Effector memory CD4-positive, alpha-beta T cell (primary cell): ENCODE data around the gene PCDHA13.

ENCODE experiments used
- DNase-seq, 3 donors: peaks; one replicate each; pipeline ENCODE4 v3.0.0-alpha.2; 2020
- H3K27ac ChIP-seq: 2 replicates; pipeline ENCODE4 v1.7.0; 2013; ENCODE audit warnings: mild to moderate bottlenecking, low read length, moderate library complexity; ENCODE audit not compliant: insufficient read depth, poor library complexity, severe bottlenecking
- H3K27me3 ChIP-seq: replicated peaks from 2 replicates; pipeline ENCODE4 v1.7.0; 2013; ENCODE audit warnings: mild to moderate bottlenecking, low read length; ENCODE audit not compliant: insufficient read depth, control insufficient read depth, poor library complexity, severe bottlenecking
- H3K36me3 ChIP-seq: 2 replicates; pipeline ENCODE4 v1.7.0; 2013; ENCODE audit warnings: mild to moderate bottlenecking, low read length, moderate library complexity; ENCODE audit not compliant: control insufficient read depth, insufficient read depth
- H3K4me1 ChIP-seq: 2 replicates; pipeline ENCODE4 v1.7.0; 2013; ENCODE audit warnings: low read length, mild to moderate bottlenecking; ENCODE audit not compliant: control insufficient read depth, insufficient read depth, poor library complexity, severe bottlenecking
- H3K4me3 ChIP-seq: 2 replicates; pipeline ENCODE4 v1.7.0; 2013; ENCODE audit warnings: low read length, low read depth, mild to moderate bottlenecking; ENCODE audit not compliant: insufficient read depth, poor library complexity, severe bottlenecking
- H3K9me3 ChIP-seq: 2 replicates; pipeline ENCODE4 v1.7.0; 2013; ENCODE audit warnings: mild to moderate bottlenecking, low read length, moderate library complexity; ENCODE audit not compliant: control insufficient read depth

PCDHA13 gene

DNA sequence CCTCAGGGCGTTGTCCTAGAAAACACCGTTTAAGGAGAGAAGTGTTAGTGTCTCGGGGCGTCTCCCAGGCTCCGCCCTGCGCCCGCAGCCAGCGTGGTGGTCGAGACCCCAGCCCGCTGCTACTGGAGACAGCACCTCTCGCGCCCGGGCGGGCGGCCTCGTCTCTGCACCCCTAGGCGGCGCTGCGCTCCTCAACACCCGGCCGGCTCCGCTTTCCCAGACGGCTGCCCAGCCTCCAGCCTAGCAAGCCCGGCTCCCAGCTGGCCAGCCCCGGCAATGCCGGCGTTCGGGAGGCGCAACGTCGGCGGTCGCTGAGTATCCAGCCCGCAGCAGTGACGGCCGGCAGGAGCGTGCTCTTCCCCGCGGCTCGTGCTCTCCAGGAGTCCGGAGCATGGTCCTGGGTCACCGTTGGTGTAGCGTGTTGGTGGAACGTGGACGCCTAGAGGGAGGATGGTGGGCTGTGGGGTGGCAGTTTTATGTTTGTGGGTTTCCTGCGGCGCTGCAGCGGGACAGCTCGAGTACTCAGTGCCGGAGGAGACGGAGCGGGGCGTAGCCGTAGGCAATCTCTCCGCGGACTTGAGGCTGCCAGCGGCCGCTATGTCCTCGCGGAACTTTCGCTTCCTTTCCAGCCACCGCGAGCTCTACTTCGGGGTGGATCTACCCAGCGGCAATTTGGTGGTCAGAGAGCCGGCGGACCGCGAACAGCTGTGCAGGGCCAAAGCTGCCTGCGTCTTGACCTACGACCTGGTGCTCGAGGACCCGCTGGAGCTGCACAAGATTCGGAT lies 44.7 kb downstream of the PCDHA13 start:
- H3K27ac ChIP-seq, result no peak overlapping the region
- peaks cover 5% of the 10 kb centered on the region for H3K4me1 ChIP-seq
- no peaks in the 10 kb centered on the region for H3K36me3 ChIP-seq
- DNase-seq, result peak in 1 of 3 donors; percentile 5
- peak overlapping the region; percentile 39 for H3K4me3 ChIP-seq
- no peaks in the 10 kb centered on the region for H3K9me3 ChIP-seq
- H3K27me3 ChIP-seq, result peaks cover 13% of the 10 kb centered on the region

DNA sequence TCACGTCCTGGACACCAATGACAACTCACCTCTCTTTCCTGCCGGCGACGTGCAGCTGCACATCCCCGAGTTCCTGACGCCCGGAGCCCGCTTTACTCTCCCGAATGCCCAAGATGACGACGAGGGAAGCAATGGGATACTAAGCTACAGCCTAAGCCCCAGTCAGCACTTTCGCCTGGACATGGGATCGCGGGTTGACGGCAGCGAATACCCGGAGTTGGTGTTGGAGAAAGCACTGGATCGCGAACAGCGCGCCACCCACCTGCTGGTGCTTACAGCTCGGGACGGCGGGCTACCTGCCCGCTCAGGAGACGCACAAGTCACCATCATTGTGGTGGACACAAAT lies 45.3 kb downstream of the PCDHA13 start:
- Histone ChIP-seq H3K36me3 (no peaks in the 10 kb centered on the region), H3K4me1 (peaks cover 5% of the 10 kb centered on the region), H3K4me3 (peak overlapping the region; percentile 39), H3K27me3 (peaks cover 13% of the 10 kb centered on the region), H3K27ac (no peak overlapping the region), H3K9me3 (no peaks in the 10 kb centered on the region)
- DNase-seq, result no peak
